H4 (cell line): ENCODE measurements around the gene NDEL1. TPM values are rescaled to one million over a fixed set of nuclear protein-coding genes. Genes with fewer than 3 reads are reported as not detected.
A peak's percentile ranks its signal among the peaks of the same experiment; 100 is the strongest.

Source experiments
- DNase-seq: peaks from one replicate; pipeline ENCODE4 v3.0.0-alpha.2; 2015; ENCODE audit warnings: low spot score
- total RNA-seq: library from RNA; depleted of rRNA; stranded (reverse); fragments of >200 nt; shearing (Covaris generic); gene quantifications from 2 replicates; pipeline ENCODE4 v1.2.3, GENCODE V29; 2014

NDEL1 gene
- total RNA-seq, 1 experiment from 2014 or later, result 16.1 TPM

- DNase-seq, result no peak
These were observed 17.9 kb upstream of the NDEL1 start for GRCh38 chr17:8417806-8418205.

DNA sequence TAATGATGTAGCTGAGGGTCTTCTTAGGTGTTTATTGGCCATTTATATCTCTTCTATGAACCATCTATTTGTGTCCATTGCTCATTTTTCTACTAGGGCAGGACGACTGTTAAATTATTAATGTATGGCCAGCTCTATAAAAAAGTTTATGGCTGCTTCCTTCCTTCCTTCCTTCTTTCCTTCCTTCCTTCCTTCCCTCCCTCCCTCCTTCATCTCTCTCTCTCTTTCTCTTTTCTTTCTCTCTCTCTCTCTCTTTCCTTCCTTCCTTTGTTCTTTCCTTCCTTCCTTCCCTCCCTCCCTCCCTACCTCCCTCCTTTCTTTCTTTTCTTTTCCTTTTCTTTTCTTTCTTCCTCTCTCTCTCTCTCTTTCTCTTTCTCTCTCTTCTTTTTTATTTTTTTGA lies 17.2 kb upstream of the NDEL1 start:
- no peak for DNase-seq

DNA sequence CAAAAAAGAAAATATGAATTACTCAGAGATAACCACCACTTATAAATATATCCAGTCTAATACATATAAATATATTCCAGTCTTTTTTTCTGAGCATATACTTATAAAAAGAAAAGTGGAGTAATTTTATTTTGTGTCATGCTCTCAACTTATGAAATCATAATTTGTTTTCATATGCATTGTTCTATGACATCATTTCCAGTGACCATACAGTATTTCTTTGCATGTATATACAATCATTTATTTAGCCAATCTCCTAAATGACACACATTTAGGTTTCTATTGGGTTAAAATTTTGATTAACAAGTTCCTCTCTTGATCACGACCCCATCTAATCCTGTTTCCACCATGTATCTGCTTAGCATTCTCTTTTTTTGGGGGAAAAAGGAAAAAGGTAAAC lies 16.4 kb upstream of the NDEL1 start:
- DNase-seq, result no peak

GRCh38 chr17:8420041-8420934 lies 15.4 kb upstream of the NDEL1 start:
- DNase-seq, result peak; percentile 56

DNA sequence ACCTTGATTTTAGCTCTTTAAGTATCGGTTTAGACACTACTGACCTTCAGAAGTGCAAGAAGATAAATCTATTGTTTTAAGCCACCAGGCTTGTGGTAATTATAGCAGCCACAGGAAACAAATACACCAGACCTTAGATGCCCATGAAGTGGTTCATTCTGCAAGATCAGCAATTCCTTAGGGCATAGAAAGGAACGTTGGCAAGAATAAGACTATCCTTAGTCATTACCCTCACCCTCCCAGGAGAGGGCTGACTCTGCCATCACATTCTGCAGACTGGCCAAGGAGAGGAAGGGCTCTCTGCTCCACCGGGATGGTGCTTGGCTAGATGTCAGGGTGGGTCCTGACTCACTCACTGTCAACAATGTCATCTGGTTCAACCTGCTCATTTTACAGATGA lies 14.1 kb upstream of the NDEL1 start:
- DNase-seq, result peak; percentile 30

GRCh38 chr17:8426094-8426720 lies 9.5 kb upstream of the NDEL1 start:
- DNase-seq, result no peak

GRCh38 chr17:8426802-8427201 lies 8.9 kb upstream of the NDEL1 start:
- no peak for DNase-seq

- DNase-seq, result peak; percentile 73
These were observed 4.7 kb upstream of the NDEL1 start for GRCh38 chr17:8430966-8431365.

GRCh38 chr17:8436169-8436843 lies 622 bp downstream of the NDEL1 start:
- DNase-seq, result no peak

- DNase-seq, result no peak
These were observed 1.1 kb downstream of the NDEL1 start for GRCh38 chr17:8436844-8437171.

GRCh38 chr17:8438441-8438840 lies 2.8 kb downstream of the NDEL1 start:
- DNase-seq, result no peak

- DNase-seq, result no peak
These were observed 4.0 kb downstream of the NDEL1 start for GRCh38 chr17:8439681-8440080.

DNA sequence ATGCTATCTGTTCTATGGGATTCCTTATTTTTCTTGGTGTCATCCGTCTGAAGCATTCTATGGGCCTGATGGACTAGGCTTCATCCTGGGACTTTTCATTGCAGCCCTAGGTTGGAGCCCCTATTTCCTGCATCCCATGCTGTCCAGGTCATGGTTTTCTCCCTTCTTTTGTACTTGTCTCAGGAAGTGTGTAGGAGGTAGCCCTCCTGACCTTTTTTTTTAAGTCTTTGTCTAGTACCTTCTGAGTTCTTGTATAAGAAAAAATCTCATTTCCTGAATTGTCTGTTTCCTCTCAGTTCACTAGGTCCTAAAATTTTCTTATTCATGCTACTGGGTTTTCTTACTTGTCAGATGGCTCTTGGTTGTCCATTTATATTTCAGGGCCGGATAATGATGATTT lies 6.0 kb downstream of the NDEL1 start:
- no peak for DNase-seq

DNA sequence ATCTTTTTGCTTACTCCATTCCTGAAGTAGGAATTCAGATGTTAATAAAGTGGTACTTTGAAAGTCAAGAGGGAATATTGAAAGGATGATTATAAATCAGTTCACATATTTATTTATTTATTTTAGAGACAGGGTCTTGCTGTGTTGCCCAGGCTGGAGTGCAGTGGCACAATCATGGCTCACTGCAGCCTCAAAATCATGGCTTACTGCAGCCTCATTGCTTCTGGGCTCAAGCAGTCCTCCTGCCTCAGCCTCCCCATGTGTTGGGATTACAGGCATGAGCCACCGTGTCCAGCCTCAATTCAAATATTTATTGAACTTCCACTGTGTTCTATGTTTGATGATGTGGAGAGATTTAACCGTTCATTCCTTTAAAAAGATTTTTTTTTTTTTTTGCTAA lies 6.6 kb downstream of the NDEL1 start:
- no peak for DNase-seq

GRCh38 chr17:8443756-8444155 lies 8.1 kb downstream of the NDEL1 start:
- DNase-seq, result no peak

DNA sequence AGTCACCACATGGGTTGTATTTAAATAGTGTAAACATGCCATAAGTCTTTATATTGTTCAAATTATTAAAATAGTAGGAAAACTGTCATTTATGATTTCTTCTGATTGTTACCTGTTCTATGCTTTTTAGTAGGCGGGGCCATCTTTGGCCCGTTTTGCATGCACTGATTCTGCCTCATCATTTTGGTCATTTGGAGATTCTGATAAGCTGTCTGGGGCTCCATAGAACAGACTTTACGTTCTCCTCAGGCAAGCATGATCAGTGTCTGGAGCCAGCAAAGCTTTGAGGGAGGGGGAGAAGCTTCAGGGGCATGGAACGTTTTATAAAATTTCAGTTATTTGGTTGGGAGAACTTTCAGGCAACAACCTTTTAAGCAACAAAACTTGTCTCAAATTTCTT lies 8.8 kb downstream of the NDEL1 start:
- DNase-seq, result no peak

- DNase-seq, result no peak
These were observed 9.9 kb downstream of the NDEL1 start for GRCh38 chr17:8445536-8445935.

- DNase-seq, result no peak
These were observed 12.1 kb downstream of the NDEL1 start for GRCh38 chr17:8447799-8448198.

GRCh38 chr17:8448310-8448709 lies 12.6 kb downstream of the NDEL1 start:
- DNase-seq, result no peak

- no peak for DNase-seq
These were observed 16.4 kb downstream of the NDEL1 start for GRCh38 chr17:8451933-8452614.

GRCh38 chr17:8453326-8453725 lies 17.6 kb downstream of the NDEL1 start:
- DNase-seq, result no peak

- no peak for DNase-seq
These were observed 20.1 kb downstream of the NDEL1 start for GRCh38 chr17:8455665-8456209.
